HepG2 (cell line): ENCODE data around the gene MARCHF2. TPM values are rescaled to one million over a fixed set of nuclear protein-coding genes. Genes with fewer than 3 reads are reported as not detected.

Source experiments
- CBX2 ChIP-seq, 2 experiments: fragments of 200-600 bp in 1 of 2; sonication (generic); formaldehyde crosslinking in 1 of 2; IDR thresholded peaks; 2 replicates each; pipeline versions ENCODE4 v1.7.0 to v1.8.1; 2018 to 2022; ENCODE audit warnings: low read depth in 2 of 2, low read length in 1 of 2, mild to moderate bottlenecking in 1 of 2, missing genetic modification reagents in 1 of 2
- HIVEP1 ChIP-seq: sonication (generic); formaldehyde crosslinking; IDR thresholded peaks from 2 replicates; pipeline ENCODE4 v1.4.0; 2020; ENCODE audit warnings: mild to moderate bottlenecking, missing genetic modification reagents
- HOXD1 ChIP-seq: sonication (generic); formaldehyde crosslinking; IDR thresholded peaks from 2 replicates; pipeline ENCODE4 v1.5.0; 2020; ENCODE audit warnings: missing genetic modification reagents
- JDP2 ChIP-seq: sonication (generic); formaldehyde crosslinking; IDR thresholded peaks from 2 replicates; pipeline ENCODE4 v1.8.1; 2022; ENCODE audit warnings: missing genetic modification reagents, borderline replicate concordance
- PITX1 ChIP-seq: sonication (generic); formaldehyde crosslinking; IDR thresholded peaks from 2 replicates; pipeline ENCODE4 v1.5.1; 2020; ENCODE audit warnings: mild to moderate bottlenecking, missing genetic modification reagents
- SAP130 ChIP-seq: IDR thresholded peaks from 2 replicates; pipeline ENCODE4 v1.6.1; 2016; ENCODE audit warnings: low read depth
- SMAD9 ChIP-seq: sonication (generic); formaldehyde crosslinking; IDR thresholded peaks from 2 replicates; pipeline ENCODE4 v1.5.1; 2020; ENCODE audit warnings: mild to moderate bottlenecking, missing genetic modification reagents
- STAT5B ChIP-seq: sonication (generic); formaldehyde crosslinking; IDR thresholded peaks from 2 replicates; pipeline ENCODE4 v1.4.0; 2020; ENCODE audit warnings: missing genetic modification reagents
- ZIK1 ChIP-seq: sonication (generic); formaldehyde crosslinking; IDR thresholded peaks from 2 replicates; pipeline ENCODE4 v1.5.0; 2020; ENCODE audit warnings: mild to moderate bottlenecking, low read depth, missing genetic modification reagents, borderline replicate concordance
- ZNF232 ChIP-seq: sonication (generic); formaldehyde crosslinking; IDR thresholded peaks from 2 replicates; pipeline ENCODE4 v1.4.0; 2020; ENCODE audit warnings: missing genetic modification reagents, borderline replicate concordance
- ZNF547 ChIP-seq: sonication (generic); formaldehyde crosslinking; IDR thresholded peaks from 2 replicates; pipeline ENCODE4 v1.5.1; 2020; ENCODE audit warnings: mild to moderate bottlenecking, missing genetic modification reagents
- ZNF772 ChIP-seq: sonication (generic); formaldehyde crosslinking; IDR thresholded peaks from 2 replicates; pipeline ENCODE4 v1.5.0; 2020; ENCODE audit warnings: mild to moderate bottlenecking, missing genetic modification reagents
- ZSCAN12 ChIP-seq: sonication (generic); formaldehyde crosslinking; IDR thresholded peaks from 2 replicates; pipeline ENCODE4 v1.9.0; 2021; ENCODE audit warnings: mild to moderate bottlenecking, missing genetic modification reagents
- polyA plus RNA-seq, 8 experiments: library from polyadenylated mRNA; depleted of rRNA in 3 of 8; stranded (reverse) in 7 of 8; unstranded in 1 of 8; fragments of >200 nt; fragmentation: Illumina TruSeq in 4 of 8; extraction: Trizol in 4 of 8; gene quantifications; 2 replicates each; pipeline versions ENCODE4 v1.2.1 to v1.2.3, GENCODE V29; 2011 to 2016; ENCODE audit warnings: low read depth in 4 of 8, missing spikeins in 1 of 8, mixed read lengths in 1 of 8; ENCODE audit not compliant: insufficient read depth in 1 of 8
- total RNA-seq, 5 experiments: library from RNA; depleted of rRNA; stranded (reverse); fragments of >200 nt; fragmentation: Illumina TruSeq; extraction: Trizol; gene quantifications; 2 replicates each; pipeline ENCODE4 v1.2.3, GENCODE V29; 2016; ENCODE audit warnings: low read depth in 1 of 5
- TF ChIP-seq, protein P1 (sequence below): sonication (generic); formaldehyde crosslinking; IDR thresholded peaks from 2 replicates; pipeline ENCODE4 v1.5.0; 2020; ENCODE audit warnings: mild to moderate bottlenecking, missing genetic modification reagents
- TF ChIP-seq, protein P2 (sequence below): sonication (generic); formaldehyde crosslinking; conservative IDR thresholded peaks from 2 replicates; pipeline ENCODE4 v1.8.0; 2022; ENCODE audit warnings: mild to moderate bottlenecking, moderate library complexity, missing genetic modification reagents
- TF ChIP-seq, protein P3 (sequence below): sonication (generic); IDR thresholded peaks from 2 replicates; pipeline ENCODE4 v1.6.1; 2016; ENCODE audit warnings: low read depth, borderline replicate concordance
- TF ChIP-seq, protein P4 (sequence below): sonication (generic); formaldehyde crosslinking; IDR thresholded peaks from 2 replicates; pipeline ENCODE4 v1.5.1; 2020; ENCODE audit warnings: mild to moderate bottlenecking, missing genetic modification reagents, borderline replicate concordance
- TF ChIP-seq, protein P5 (sequence below): sonication (generic); formaldehyde crosslinking; IDR thresholded peaks from 2 replicates; pipeline ENCODE4 v1.8.1; 2023; ENCODE audit warnings: missing genetic modification reagents, inconsistent platforms, borderline replicate concordance
- TF ChIP-seq, protein P6 (sequence below): IDR thresholded peaks from 2 replicates; pipeline ENCODE4 v1.6.1; 2016; ENCODE audit warnings: missing genetic modification reagents, missing compliant biosample characterization

The MARCHF2 gene
- total and polyA plus RNA-seq, 2 of the 13 experiments (the other 11 are each of a cell fraction or from before 2014, with no cell fraction given): 12.7 to 13.0 TPM

DNA sequence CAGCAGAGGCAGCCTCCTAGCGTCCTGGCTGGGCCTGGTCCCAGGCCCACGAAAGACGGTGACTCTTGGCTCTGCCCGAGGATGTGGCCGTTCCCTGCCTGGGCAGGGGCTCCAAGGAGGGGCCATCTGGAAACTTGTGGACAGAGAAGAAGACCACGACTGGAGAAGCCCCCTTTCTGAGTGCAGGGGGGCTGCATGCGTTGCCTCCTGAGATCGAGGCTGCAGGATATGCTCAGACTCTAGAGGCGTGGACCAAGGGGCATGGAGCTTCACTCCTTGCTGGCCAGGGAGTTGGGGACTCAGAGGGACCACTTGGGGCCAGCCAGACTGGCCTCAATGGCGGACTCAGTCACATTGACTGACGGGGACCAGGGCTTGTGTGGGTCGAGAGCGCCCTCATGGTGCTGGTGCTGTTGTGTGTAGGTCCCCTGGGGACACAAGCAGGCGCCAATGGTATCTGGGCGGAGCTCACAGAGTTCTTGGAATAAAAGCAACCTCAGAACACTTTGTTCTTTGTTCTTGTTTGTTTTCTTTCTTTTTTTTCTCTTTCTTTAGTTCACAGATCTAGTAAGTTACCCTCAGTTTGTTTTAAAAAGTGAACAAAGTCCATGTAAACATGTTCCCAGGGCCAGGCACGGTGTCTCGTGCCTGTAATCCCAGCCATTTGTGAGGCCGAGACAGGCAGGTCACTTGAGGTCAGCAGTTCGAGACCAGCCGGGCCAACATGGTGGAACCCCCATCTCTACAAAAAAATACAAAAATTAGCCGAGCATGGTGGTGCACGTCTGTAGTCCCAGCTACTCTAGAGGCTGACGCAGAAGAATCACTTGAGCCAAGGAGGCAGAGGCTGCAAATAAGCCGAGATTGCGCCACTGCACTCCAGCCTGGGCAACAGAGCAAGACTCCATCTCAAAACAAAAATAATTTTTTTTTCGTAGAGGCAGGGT lies 39.0 kb upstream of the MARCHF2 start (continued):
- TF ChIP-seq, protein P1, sequence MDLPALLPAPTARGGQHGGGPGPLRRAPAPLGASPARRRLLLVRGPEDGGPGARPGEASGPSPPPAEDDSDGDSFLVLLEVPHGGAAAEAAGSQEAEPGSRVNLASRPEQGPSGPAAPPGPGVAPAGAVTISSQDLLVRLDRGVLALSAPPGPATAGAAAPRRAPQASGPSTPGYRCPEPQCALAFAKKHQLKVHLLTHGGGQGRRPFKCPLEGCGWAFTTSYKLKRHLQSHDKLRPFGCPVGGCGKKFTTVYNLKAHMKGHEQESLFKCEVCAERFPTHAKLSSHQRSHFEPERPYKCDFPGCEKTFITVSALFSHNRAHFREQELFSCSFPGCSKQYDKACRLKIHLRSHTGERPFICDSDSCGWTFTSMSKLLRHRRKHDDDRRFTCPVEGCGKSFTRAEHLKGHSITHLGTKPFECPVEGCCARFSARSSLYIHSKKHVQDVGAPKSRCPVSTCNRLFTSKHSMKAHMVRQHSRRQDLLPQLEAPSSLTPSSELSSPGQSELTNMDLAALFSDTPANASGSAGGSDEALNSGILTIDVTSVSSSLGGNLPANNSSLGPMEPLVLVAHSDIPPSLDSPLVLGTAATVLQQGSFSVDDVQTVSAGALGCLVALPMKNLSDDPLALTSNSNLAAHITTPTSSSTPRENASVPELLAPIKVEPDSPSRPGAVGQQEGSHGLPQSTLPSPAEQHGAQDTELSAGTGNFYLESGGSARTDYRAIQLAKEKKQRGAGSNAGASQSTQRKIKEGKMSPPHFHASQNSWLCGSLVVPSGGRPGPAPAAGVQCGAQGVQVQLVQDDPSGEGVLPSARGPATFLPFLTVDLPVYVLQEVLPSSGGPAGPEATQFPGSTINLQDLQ (CRISPR knock-in tag): no peak
- TF ChIP-seq, protein P2, sequence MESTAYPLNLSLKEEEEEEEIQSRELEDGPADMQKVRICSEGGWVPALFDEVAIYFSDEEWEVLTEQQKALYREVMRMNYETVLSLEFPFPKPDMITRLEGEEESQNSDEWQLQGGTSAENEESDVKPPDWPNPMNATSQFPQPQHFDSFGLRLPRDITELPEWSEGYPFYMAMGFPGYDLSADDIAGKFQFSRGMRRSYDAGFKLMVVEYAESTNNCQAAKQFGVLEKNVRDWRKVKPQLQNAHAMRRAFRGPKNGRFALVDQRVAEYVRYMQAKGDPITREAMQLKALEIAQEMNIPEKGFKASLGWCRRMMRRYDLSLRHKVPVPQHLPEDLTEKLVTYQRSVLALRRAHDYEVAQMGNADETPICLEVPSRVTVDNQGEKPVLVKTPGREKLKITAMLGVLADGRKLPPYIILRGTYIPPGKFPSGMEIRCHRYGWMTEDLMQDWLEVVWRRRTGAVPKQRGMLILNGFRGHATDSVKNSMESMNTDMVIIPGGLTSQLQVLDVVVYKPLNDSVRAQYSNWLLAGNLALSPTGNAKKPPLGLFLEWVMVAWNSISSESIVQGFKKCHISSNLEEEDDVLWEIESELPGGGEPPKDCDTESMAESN (CRISPR knock-in tag): no peak
- TF ChIP-seq CBX2 (IDR thresholded peaks at IDR 0.05; ENCODE audit: low read depth, low read length): no peak
- no peak for TF ChIP-seq CBX2 (CRISPR knock-in tag; IDR thresholded peaks at IDR 0.05; ENCODE audit: low read depth)
- TF ChIP-seq, protein P3, sequence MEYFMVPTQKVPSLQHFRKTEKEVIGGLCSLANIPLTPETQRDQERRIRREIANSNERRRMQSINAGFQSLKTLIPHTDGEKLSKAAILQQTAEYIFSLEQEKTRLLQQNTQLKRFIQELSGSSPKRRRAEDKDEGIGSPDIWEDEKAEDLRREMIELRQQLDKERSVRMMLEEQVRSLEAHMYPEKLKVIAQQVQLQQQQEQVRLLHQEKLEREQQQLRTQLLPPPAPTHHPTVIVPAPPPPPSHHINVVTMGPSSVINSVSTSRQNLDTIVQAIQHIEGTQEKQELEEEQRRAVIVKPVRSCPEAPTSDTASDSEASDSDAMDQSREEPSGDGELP: peak; percentile 72; the same call in 1 of the 2 replicates
- TF ChIP-seq ZSCAN12 (CRISPR knock-in tag): no peak
- peak; percentile 99 for TF ChIP-seq PITX1
- peak; percentile 42; the same call in 1 of the 2 replicates for TF ChIP-seq HIVEP1
- TF ChIP-seq JDP2 (CRISPR knock-in tag): no peak
- TF ChIP-seq ZIK1 (CRISPR knock-in tag): no peak
- peak; percentile 81; the same call in 1 of the 2 replicates for TF ChIP-seq ZNF772 (CRISPR knock-in tag)
- TF ChIP-seq ZNF232 (CRISPR knock-in tag): no peak
- TF ChIP-seq HOXD1 (CRISPR knock-in tag): no peak; the same call in 1 of the 2 replicates
- TF ChIP-seq, protein P4, sequence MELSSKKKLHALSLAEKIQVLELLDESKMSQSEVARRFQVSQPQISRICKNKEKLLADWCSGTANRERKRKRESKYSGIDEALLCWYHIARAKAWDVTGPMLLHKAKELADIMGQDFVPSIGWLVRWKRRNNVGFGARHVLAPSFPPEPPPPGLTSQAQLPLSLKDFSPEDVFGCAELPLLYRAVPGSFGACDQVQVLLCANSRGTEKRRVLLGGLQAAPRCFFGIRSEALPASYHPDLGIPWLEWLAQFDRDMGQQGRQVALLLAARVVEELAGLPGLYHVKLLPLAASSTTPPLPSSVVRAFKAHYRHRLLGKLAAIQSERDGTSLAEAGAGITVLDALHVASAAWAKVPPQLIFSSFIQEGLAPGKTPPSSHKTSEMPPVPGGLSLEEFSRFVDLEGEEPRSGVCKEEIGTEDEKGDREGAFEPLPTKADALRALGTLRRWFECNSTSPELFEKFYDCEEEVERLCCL: no peak
- TF ChIP-seq ZNF547 (CRISPR knock-in tag): 0 out of 2 replicates have a peak, but pooled peaks have one; percentile 36
- TF ChIP-seq, protein P5, sequence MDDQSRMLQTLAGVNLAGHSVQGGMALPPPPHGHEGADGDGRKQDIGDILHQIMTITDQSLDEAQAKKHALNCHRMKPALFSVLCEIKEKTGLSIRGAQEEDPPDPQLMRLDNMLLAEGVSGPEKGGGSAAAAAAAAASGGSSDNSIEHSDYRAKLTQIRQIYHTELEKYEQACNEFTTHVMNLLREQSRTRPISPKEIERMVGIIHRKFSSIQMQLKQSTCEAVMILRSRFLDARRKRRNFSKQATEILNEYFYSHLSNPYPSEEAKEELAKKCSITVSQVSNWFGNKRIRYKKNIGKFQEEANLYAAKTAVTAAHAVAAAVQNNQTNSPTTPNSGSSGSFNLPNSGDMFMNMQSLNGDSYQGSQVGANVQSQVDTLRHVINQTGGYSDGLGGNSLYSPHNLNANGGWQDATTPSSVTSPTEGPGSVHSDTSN (CRISPR knock-in tag): no peak
- peak; percentile 86 for TF ChIP-seq SAP130
- no peak for TF ChIP-seq SMAD9 (CRISPR knock-in tag)
- TF ChIP-seq, protein P6, sequence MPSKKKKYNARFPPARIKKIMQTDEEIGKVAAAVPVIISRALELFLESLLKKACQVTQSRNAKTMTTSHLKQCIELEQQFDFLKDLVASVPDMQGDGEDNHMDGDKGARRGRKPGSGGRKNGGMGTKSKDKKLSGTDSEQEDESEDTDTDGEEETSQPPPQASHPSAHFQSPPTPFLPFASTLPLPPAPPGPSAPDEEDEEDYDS (CRISPR knock-in tag): peak; percentile 37; the same call in 1 of the 2 replicates
- TF ChIP-seq STAT5B (CRISPR knock-in tag): 0 out of 2 replicates have a peak, but pooled peaks have one; percentile 29
